COR-L47 (cell line): ENCODE results near the gene STPG2.
"Not testable (repeated sequence)": the region's sequence is repeated elsewhere in the genome, so short reads cannot be mapped to it uniquely, and the experiment has no call there.

ENCODE experiments used
- DNase-seq: peaks from one replicate; lab custom pipeline; 2025; lab: John Stamatoyannopoulos, UW

The STPG2 gene

GRCh38 chr4:97942951-97943350, 200.3 kb downstream of the STPG2 start:
- no peak for DNase-seq

- DNase-seq: no peak
Measured at GRCh38 chr4:97942137-97942536, 201.1 kb downstream of the STPG2 start.

GRCh38 chr4:97938141-97938540, 205.1 kb downstream of the STPG2 start:
- DNase-seq: no peak

GRCh38 chr4:97924341-97924958, 218.8 kb downstream of the STPG2 start:
- no peak for DNase-seq

GRCh38 chr4:97923096-97923495, 220.2 kb downstream of the STPG2 start:
- no peak for DNase-seq

GRCh38 chr4:97917115-97917514, 226.2 kb downstream of the STPG2 start:
- DNase-seq: no peak

- no peak for DNase-seq
Measured at GRCh38 chr4:97912156-97912555, 231.1 kb downstream of the STPG2 start.

- no peak for DNase-seq
Measured at GRCh38 chr4:97911236-97911906, 231.9 kb downstream of the STPG2 start.

GRCh38 chr4:97910005-97910404, 233.3 kb downstream of the STPG2 start:
- DNase-seq: peak; percentile 14

GRCh38 chr4:97903436-97904189, 239.7 kb downstream of the STPG2 start:
- not testable (repeated sequence) for DNase-seq

- no peak for DNase-seq
Measured at GRCh38 chr4:97900229-97900628, 243.0 kb downstream of the STPG2 start.

- no peak for DNase-seq
Measured at GRCh38 chr4:97892592-97893266, 250.5 kb downstream of the STPG2 start.

GRCh38 chr4:97879942-97880341, 263.3 kb downstream of the STPG2 start:
- no peak for DNase-seq

GRCh38 chr4:97868097-97868496, 275.2 kb downstream of the STPG2 start:
- no peak for DNase-seq

GRCh38 chr4:97867557-97868091, 275.7 kb downstream of the STPG2 start:
- DNase-seq: peak; percentile 70

- no peak for DNase-seq
Measured at GRCh38 chr4:97866821-97867556, 276.3 kb downstream of the STPG2 start.

- no peak for DNase-seq
Measured at GRCh38 chr4:97851115-97851514, 292.2 kb downstream of the STPG2 start.

- no peak for DNase-seq
Measured at GRCh38 chr4:97845758-97846157, 297.5 kb downstream of the STPG2 start.

- no peak for DNase-seq
Measured at GRCh38 chr4:97841512-97841911, 301.8 kb downstream of the STPG2 start.

- DNase-seq: no peak
Measured at GRCh38 chr4:97836662-97837061, 306.6 kb downstream of the STPG2 start.

GRCh38 chr4:97828646-97829045, 314.6 kb downstream of the STPG2 start:
- DNase-seq: no peak

GRCh38 chr4:97819294-97819693, 324.0 kb downstream of the STPG2 start:
- no peak for DNase-seq
